Measurements from ENCODE around the gene EXTL1.

The EXTL1 gene

GRCh38 chr1:25977801-25978200, 43.8 kb upstream of the EXTL1 start:
- TF ChIP-seq EZH2 (IDR thresholded peaks at IDR 0.05; ENCODE audit: borderline replicate concordance, low read length) (no peak), CTCF (IDR thresholded peaks at IDR 0.05; ENCODE audit: low read length) (no peak)
- H3K27me3 ChIP-seq (ENCODE audit: insufficient read depth, low read length): no peaks in the 10 kb centered on the region
- no peaks in the 10 kb centered on the region for H3K79me2 ChIP-seq (ENCODE audit: insufficient read depth, low read length)
- peaks cover 65% of the 10 kb centered on the region for H3K36me3 ChIP-seq (ENCODE audit: insufficient read depth, low read length)
- no peaks in the 10 kb centered on the region for H3K9me2 ChIP-seq (ENCODE audit: low read depth, low read length)
- H3K4me2 ChIP-seq (ENCODE audit: low read length): no peak overlapping the region
- H3F3A ChIP-seq (ENCODE audit: insufficient read depth, low read length): no peaks in the 10 kb centered on the region
- no peak overlapping the region for H2AFZ ChIP-seq (ENCODE audit: low read length)
- no peaks in the 10 kb centered on the region for H3K9me3 ChIP-seq (ENCODE audit: low read length)
- no peak overlapping the region for H3K4me3 ChIP-seq (ENCODE audit: low read depth, low read length, poor library complexity, severe bottlenecking)
- no peak overlapping the region for H3K27ac ChIP-seq (ENCODE audit: low read depth, low read length, poor library complexity, severe bottlenecking)
- no peaks in the 10 kb centered on the region for H4K20me1 ChIP-seq (ENCODE audit: insufficient read depth, low read length)
- no peak overlapping the region for H3K9ac ChIP-seq (ENCODE audit: low read length)
- peaks cover 8% of the 10 kb centered on the region for H3K4me1 ChIP-seq (ENCODE audit: insufficient read depth, low read length, severe bottlenecking)

GRCh38 chr1:25978403-25978802, 43.2 kb upstream of the EXTL1 start:
- H3K4me1 ChIP-seq (ENCODE audit: insufficient read depth, low read length, severe bottlenecking): peaks cover 8% of the 10 kb centered on the region
- no peaks in the 10 kb centered on the region for H3F3A ChIP-seq (ENCODE audit: insufficient read depth, low read length)
- H3K27ac ChIP-seq (ENCODE audit: low read depth, low read length, poor library complexity, severe bottlenecking): peak overlapping the region; percentile 21
- H3K4me3 ChIP-seq (ENCODE audit: low read depth, low read length, poor library complexity, severe bottlenecking): no peak overlapping the region
- no peaks in the 10 kb centered on the region for H4K20me1 ChIP-seq (ENCODE audit: insufficient read depth, low read length)
- H2AFZ ChIP-seq (ENCODE audit: low read length): no peak overlapping the region
- no peaks in the 10 kb centered on the region for H3K27me3 ChIP-seq (ENCODE audit: insufficient read depth, low read length)
- peaks cover 65% of the 10 kb centered on the region for H3K36me3 ChIP-seq (ENCODE audit: insufficient read depth, low read length)
- H3K9me2 ChIP-seq (ENCODE audit: low read depth, low read length): no peaks in the 10 kb centered on the region
- H3K4me2 ChIP-seq (ENCODE audit: low read length): no peak overlapping the region
- H3K9ac ChIP-seq (ENCODE audit: low read length): no peak overlapping the region; the same call in 1 of the 2 replicates
- H3K9me3 ChIP-seq (ENCODE audit: low read length): no peaks in the 10 kb centered on the region
- H3K79me2 ChIP-seq (ENCODE audit: insufficient read depth, low read length): no peaks in the 10 kb centered on the region
- TF ChIP-seq EZH2 (IDR thresholded peaks at IDR 0.05; ENCODE audit: borderline replicate concordance, low read length): no peak
- no peak for TF ChIP-seq CTCF (IDR thresholded peaks at IDR 0.05; ENCODE audit: low read length)

- no peak overlapping the region for H3K4me3 ChIP-seq (ENCODE audit: low read depth, low read length, poor library complexity, severe bottlenecking)
- H3K4me2 ChIP-seq (ENCODE audit: low read length): no peak overlapping the region
- H3K27me3 ChIP-seq (ENCODE audit: insufficient read depth, low read length): no peaks in the 10 kb centered on the region
- H3K79me2 ChIP-seq (ENCODE audit: insufficient read depth, low read length): no peaks in the 10 kb centered on the region
- no peaks in the 10 kb centered on the region for H3K9me2 ChIP-seq (ENCODE audit: low read depth, low read length)
- H3K27ac ChIP-seq (ENCODE audit: low read depth, low read length, poor library complexity, severe bottlenecking): no peak overlapping the region
- TF ChIP-seq EZH2 (IDR thresholded peaks at IDR 0.05; ENCODE audit: borderline replicate concordance, low read length) (no peak), CTCF (IDR thresholded peaks at IDR 0.05; ENCODE audit: low read length) (no peak)
- H3K4me1 ChIP-seq (ENCODE audit: insufficient read depth, low read length, severe bottlenecking): peaks cover 8% of the 10 kb centered on the region
- no peak overlapping the region for H2AFZ ChIP-seq (ENCODE audit: low read length)
- no peak overlapping the region for H3K9ac ChIP-seq (ENCODE audit: low read length)
- no peaks in the 10 kb centered on the region for H3F3A ChIP-seq (ENCODE audit: insufficient read depth, low read length)
- no peaks in the 10 kb centered on the region for H3K9me3 ChIP-seq (ENCODE audit: low read length)
- H4K20me1 ChIP-seq (ENCODE audit: insufficient read depth, low read length): no peaks in the 10 kb centered on the region
- H3K36me3 ChIP-seq (ENCODE audit: insufficient read depth, low read length): peaks cover 64% of the 10 kb centered on the region
Observed at GRCh38 chr1:25979210-25979609, 42.4 kb upstream of the EXTL1 start.
